SK-N-SH (cell line): ENCODE results near the gene RAVER1. TPM values are rescaled to one million over a fixed set of nuclear protein-coding genes. Genes with fewer than 3 reads are reported as not detected.

Experiments used
- CTCF ChIA-PET: fragments of 300-600, 350-600 bp; formaldehyde crosslinking; extraction: SDS; loops from one replicate; lab custom pipeline; 2021; lab: Yijun Ruan, JAX
- POLR2A ChIA-PET: fragments of 350-600 bp; sonication (Branson Sonifier 250); formaldehyde crosslinking; extraction: SDS; loops from one replicate; lab custom pipeline; 2020; ENCODE audit warnings: antibody characterized with exemption, inconsistent platforms; lab: Yijun Ruan, JAX
- DNase-seq: peaks from one replicate; pipeline ENCODE4 v3.0.0; 2012
- H2AFZ ChIP-seq: fragments of 200-600 bp; sonication (generic); 2 replicates; pipeline ENCODE4 v1.8.1; 2016; ENCODE audit warnings: antibody characterized with exemption, mild to moderate bottlenecking, low read depth
- H3F3A ChIP-seq: fragments of 200-600 bp; sonication (generic); replicated peaks from 2 replicates; pipeline ENCODE3; 2016; ENCODE audit warnings: antibody characterized with exemption, mild to moderate bottlenecking; ENCODE audit not compliant: insufficient read depth
- H3K27ac ChIP-seq, 2 experiments: fragments of 200-500 bp in 1 of 2; fragments of 200-600 bp in 1 of 2; sonication (Bioruptor generic) in 1 of 2; sonication (generic), shearing (Covaris generic) in 1 of 2; 2 replicates each; pipeline versions ENCODE4 v1.5.1 to v1.6.1; 2014 to 2016; ENCODE audit warnings: low read depth in 2 of 2, inconsistent platforms in 1 of 2, low read length in 1 of 2, mild to moderate bottlenecking in 1 of 2, mixed read lengths in 1 of 2
- H3K27me3 ChIP-seq: fragments of 200-600 bp; sonication (generic), shearing (Covaris generic); 2 replicates; pipeline ENCODE4 v1.6.1; 2016; ENCODE audit warnings: mixed run types; ENCODE audit not compliant: insufficient read depth
- H3K36me3 ChIP-seq, 2 experiments: fragments of 200-500 bp in 1 of 2; fragments of 200-600 bp in 1 of 2; sonication (Bioruptor generic) in 1 of 2; sonication (generic) in 1 of 2; replicated peaks in 1 of 2; 2 replicates each; pipeline versions ENCODE3 to v1.5.1; 2014 to 2016; ENCODE audit warnings: low read length in 1 of 2, mild to moderate bottlenecking in 1 of 2; ENCODE audit not compliant: insufficient read depth in 2 of 2, control insufficient read depth in 1 of 2
- H3K4me1 ChIP-seq, 2 experiments: fragments of 200-500 bp in 1 of 2; fragments of 200-600 bp in 1 of 2; sonication (Bioruptor generic) in 1 of 2; sonication (generic), shearing (Covaris generic) in 1 of 2; 2 replicates each; pipeline versions ENCODE4 v1.5.1 to v1.6.1; 2014 to 2016; ENCODE audit warnings: low read depth in 1 of 2, low read length in 1 of 2, mixed run types in 1 of 2; ENCODE audit not compliant: insufficient read depth in 2 of 2, control insufficient read depth in 1 of 2
- H3K4me2 ChIP-seq: fragments of 200-600 bp; sonication (generic), shearing (Covaris generic); 2 replicates; pipeline ENCODE4 v1.6.1; 2017; ENCODE audit warnings: mixed run types
- H3K4me3 ChIP-seq, 2 experiments: fragments of 200-500 bp in 1 of 2; fragments of 200-600 bp in 1 of 2; sonication (Bioruptor generic) in 1 of 2; sonication (generic), shearing (Covaris generic) in 1 of 2; 2 replicates each; pipeline versions ENCODE4 v1.5.1 to v1.8.1; 2014 to 2016; ENCODE audit warnings: low read depth in 2 of 2, inconsistent platforms in 1 of 2, low read length in 1 of 2, mild to moderate bottlenecking in 1 of 2, mixed read lengths in 1 of 2, moderate library complexity in 1 of 2
- H3K79me2 ChIP-seq: fragments of 200-600 bp; sonication (generic); 2 replicates; pipeline ENCODE4 v1.8.1; 2017; ENCODE audit warnings: mild to moderate bottlenecking; ENCODE audit not compliant: insufficient read depth
- H3K9ac ChIP-seq: fragments of 200-600 bp; sonication (generic); 2 replicates; pipeline ENCODE4 v1.6.1; 2017; ENCODE audit warnings: mixed run types
- H3K9me2 ChIP-seq: fragments of 200-600 bp; sonication (generic); 2 replicates; pipeline ENCODE4 v1.6.1; 2017; ENCODE audit warnings: mixed run types
- H3K9me3 ChIP-seq: fragments of 200-600 bp; sonication (generic); 2 replicates; pipeline ENCODE4 v1.6.1; 2017; ENCODE audit warnings: mixed run types, mild to moderate bottlenecking, moderate library complexity
- H4K20me1 ChIP-seq: fragments of 200-600 bp; sonication (generic); 2 replicates; pipeline ENCODE4 v1.6.1; 2017; ENCODE audit warnings: mild to moderate bottlenecking, mixed run types; ENCODE audit not compliant: insufficient read depth
- CHD2 ChIP-seq: fragments of 150-350 bp; IDR thresholded peaks from 2 replicates; pipeline ENCODE4 v1.6.1; 2018; ENCODE audit warnings: low read length; ENCODE audit not compliant: partially characterized antibody
- ELF1 ChIP-seq: IDR thresholded peaks from 2 replicates; pipeline ENCODE4 v1.4.0; 2012
- EP300 ChIP-seq, 2 experiments: IDR thresholded peaks; 2 replicates each; pipeline versions ENCODE4 v1.4.0 to v1.6.1; 2012; ENCODE audit warnings: borderline replicate concordance in 1 of 2, low read depth in 1 of 2, low read length in 1 of 2
- EZH2phosphoT487 ChIP-seq: fragments of 200-600 bp; sonication (generic); IDR thresholded peaks from 2 replicates; pipeline ENCODE4 v1.6.1; 2017; ENCODE audit warnings: low read depth, mixed run types, mild to moderate bottlenecking, antibody characterized with exemption, moderate library complexity, borderline replicate concordance
- FOXM1 ChIP-seq: IDR thresholded peaks from 2 replicates; pipeline ENCODE4 v1.4.0; 2012; ENCODE audit warnings: low read depth, mild to moderate bottlenecking
- MAX ChIP-seq: IDR thresholded peaks from 2 replicates; pipeline ENCODE4 v1.4.0; 2012; ENCODE audit warnings: low read depth
- MEF2A ChIP-seq: IDR thresholded peaks from 2 replicates; pipeline ENCODE4 v1.4.0; 2012; ENCODE audit warnings: low read depth, borderline replicate concordance
- NFIC ChIP-seq: IDR thresholded peaks from 2 replicates; pipeline ENCODE4 v1.4.0; 2012; ENCODE audit warnings: borderline replicate concordance
- NRF1 ChIP-seq: IDR thresholded peaks from 2 replicates; pipeline ENCODE4 v1.6.1; 2012; ENCODE audit warnings: low read depth, mild to moderate bottlenecking, low read length
- POLR2AphosphoS5 ChIP-seq: IDR thresholded peaks from 2 replicates; pipeline ENCODE4 v1.6.1; 2012; ENCODE audit warnings: low read depth, low read length
- RAD21 ChIP-seq: IDR thresholded peaks from 2 replicates; pipeline ENCODE4 v1.6.1; 2012; ENCODE audit warnings: mild to moderate bottlenecking, low read length
- REST ChIP-seq: IDR thresholded peaks from 2 replicates; pipeline ENCODE4 v1.6.1; 2012; ENCODE audit warnings: mild to moderate bottlenecking, low read depth, low read length, moderate library complexity
- RFX5 ChIP-seq: IDR thresholded peaks from 2 replicates; pipeline ENCODE4 v1.6.1; 2012; ENCODE audit warnings: mild to moderate bottlenecking, improper control_type of control experiment, low read length
- SMC3 ChIP-seq: IDR thresholded peaks from 2 replicates; pipeline ENCODE4 v1.6.1; 2012; ENCODE audit warnings: low read depth, low read length, improper control_type of control experiment
- TEAD4 ChIP-seq: IDR thresholded peaks from 2 replicates; pipeline ENCODE4 v1.4.0; 2012; ENCODE audit warnings: mild to moderate bottlenecking, borderline replicate concordance; ENCODE audit not compliant: insufficient read depth
- ZBTB33 ChIP-seq: IDR thresholded peaks from 2 replicates; pipeline ENCODE4 v1.4.0; 2012; ENCODE audit warnings: low read depth, borderline replicate concordance
- WGBS: methylation state at CpG from one replicate; pipeline ENCODE4 v1.1.6; 2017; ENCODE audit warnings: low lambda C conversion rate; 5-methylcytosine and 5-hydroxymethylcytosine counted together
- polyA plus RNA-seq, 3 experiments: library from polyadenylated mRNA; depleted of rRNA; stranded (reverse); fragments of >200 nt; gene quantifications; 2 replicates each; pipeline ENCODE4 v1.2.3, GENCODE V29; 2012

Gene RAVER1
- polyA plus RNA-seq, 1 of the 3 experiments (the other 2 are of a cell fraction): 8.2 TPM

GRCh38 chr19:10289836-10290356, 43.4 kb downstream of the RAVER1 start, which contains the start of gene ICAM5:
Gene ICAM5 (plus strand): TSS chr19:10289952. CDS start chr19:10290044, 92 bp downstream.
- TF ChIP-seq ELF1: no peak
- TF ChIP-seq MEF2A: no peak
- TF ChIP-seq EP300 (IDR thresholded peaks at IDR 0.05; ENCODE audit: borderline replicate concordance in 1 of 2, low read depth in 1 of 2, low read length in 1 of 2): no peak
- TF ChIP-seq CHD2: no peak
- TF ChIP-seq SMC3: no peak
- TF ChIP-seq FOXM1: no peak
- no peak for TF ChIP-seq ZBTB33
- TF ChIP-seq RFX5: no peak
- TF ChIP-seq REST: no peak
- no peak for TF ChIP-seq MAX
- no peak for TF ChIP-seq RAD21
- no peak for TF ChIP-seq NFIC
- no peak for TF ChIP-seq TEAD4
- TF ChIP-seq NRF1: no peak
- no peak for TF ChIP-seq POLR2AphosphoS5
- no peak for TF ChIP-seq EZH2phosphoT487
- POLR2A ChIA-PET: interaction anchor here (1.2 to 1.4 kb wide), 2 partner anchors 12 to 14 kb away, joined by 3 to 4 read pairs; no protein-coding TSS in a partner anchor
- Histone ChIP-seq H3F3A (peaks cover 6% of the 10 kb centered on the region), H3K4me2 (peak within 1 kb of the TSS; percentile 98), H3K79me2 (no peaks in the 10 kb centered on the region), H3K9ac (no peak within 1 kb of the TSS), H3K9me3 (no peaks in the 10 kb centered on the region), H3K36me3 (no peaks in the 10 kb centered on the region), H3K9me2 (no peaks in the 10 kb centered on the region), H2AFZ (peak within 1 kb of the TSS; percentile 91), H3K27ac (no peak within 1 kb of the TSS), H3K4me3 (peak within 1 kb of the TSS; percentile 45 to 77), H3K4me1 (peaks cover 0 to 39% of the 10 kb centered on the region in 2 experiments; a peak in 1 of 4 replicates), H4K20me1 (no peaks in the 10 kb centered on the region), H3K27me3 (no peaks in the 10 kb centered on the region; the same call in 1 of the 2 replicates)
- no peak for DNase-seq
- CTCF ChIA-PET: interaction anchor here (0.6 to 7.4 kb wide), 13 partner anchors 9 to 132 kb away, joined by 3 to 65 read pairs (median 6); partner anchors contain the start of genes CDC37 and ICAM1
- WGBS: 4% methylated on average over 13 of the region's 45 CpGs
